GM12878 (cell line): ENCODE results near the gene PCSK6.

ENCODE experiments used
- CTCF ChIP-seq, 3 experiments: IDR thresholded peaks in 2 of 3; conservative IDR thresholded peaks in 1 of 3; 2 replicates each; pipeline ENCODE4 v1.5.1; 2011; ENCODE audit warnings: low read depth in 3 of 3, low read length in 3 of 3, mild to moderate bottlenecking in 3 of 3, control low read depth in 2 of 3, moderate library complexity in 2 of 3, inconsistent platforms in 1 of 3, mixed read lengths in 1 of 3; ENCODE audit not compliant: control insufficient read depth in 2 of 3, insufficient read depth in 1 of 3; ENCODE audit errors: extremely low read depth in 1 of 3
- NR2F1 ChIP-seq: fragments of 450-650 bp; conservative IDR thresholded peaks from 2 replicates; pipeline ENCODE4 v1.6.1; 2017; ENCODE audit warnings: mild to moderate bottlenecking
- POLR2A ChIP-seq: IDR thresholded peaks from 2 replicates; pipeline ENCODE4 v1.6.1; 2011; ENCODE audit warnings: low read depth, mild to moderate bottlenecking, low read length
- YY1 ChIP-seq: IDR thresholded peaks from 2 replicates; pipeline ENCODE4 v1.6.1; 2011; ENCODE audit warnings: low read depth, mild to moderate bottlenecking, low read length

GRCh38 chr15:101286471-101287114 is 202.9 kb downstream of the PCSK6 start:
- TF ChIP-seq YY1 (no peak), POLR2A (no peak), CTCF (IDR thresholded peaks at IDR 0.05 in 2 of 3, conservative IDR thresholded peaks at IDR 0.05 in 1 of 3; ENCODE audit: control insufficient read depth in 2 of 3, extremely low read depth in 1 of 3, insufficient read depth in 1 of 3, low read depth in 3 of 3, low read length in 3 of 3) (no peak), NR2F1 (no peak)
